SIG-M5 (cell line): ENCODE data around the gene CAPN13.

ENCODE experiments used
- DNase-seq: peaks from one replicate; lab custom pipeline; 2025; lab: John Stamatoyannopoulos, UW

Gene CAPN13

DNA sequence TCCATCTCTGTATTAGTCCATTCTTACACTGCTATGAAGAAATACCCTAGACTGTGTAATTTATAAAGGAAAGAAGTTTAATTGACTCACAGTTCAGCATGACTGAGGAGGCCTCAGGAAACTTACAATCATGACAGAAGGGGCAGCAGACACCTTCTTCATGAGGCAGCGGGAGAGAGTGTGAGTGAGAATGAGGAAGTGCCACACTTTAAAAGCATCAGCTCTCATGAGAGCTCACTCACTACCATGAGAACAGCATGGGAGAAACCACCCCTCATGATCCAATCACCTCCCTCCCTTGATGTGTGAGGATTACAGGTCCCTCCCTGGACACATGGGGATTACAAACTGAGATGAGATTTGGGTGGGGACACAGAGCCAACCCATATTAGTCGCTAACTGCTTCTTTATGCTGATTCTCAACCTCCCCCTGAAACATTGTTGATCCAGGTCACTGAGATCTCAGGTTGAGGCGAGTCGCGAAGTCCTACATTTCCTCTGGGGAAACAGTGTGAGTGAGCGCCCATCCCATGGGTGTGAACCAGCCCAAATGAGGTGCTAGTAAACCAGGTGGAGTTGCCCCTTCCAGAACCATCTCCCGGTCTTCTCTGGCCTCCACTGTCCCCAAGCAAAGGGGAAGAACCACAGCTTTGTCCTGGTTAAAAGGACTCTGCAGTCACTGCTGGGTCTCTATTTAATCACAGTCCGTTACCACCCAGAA is 123.8 kb downstream of the CAPN13 start:
- DNase-seq, result no peak

DNA sequence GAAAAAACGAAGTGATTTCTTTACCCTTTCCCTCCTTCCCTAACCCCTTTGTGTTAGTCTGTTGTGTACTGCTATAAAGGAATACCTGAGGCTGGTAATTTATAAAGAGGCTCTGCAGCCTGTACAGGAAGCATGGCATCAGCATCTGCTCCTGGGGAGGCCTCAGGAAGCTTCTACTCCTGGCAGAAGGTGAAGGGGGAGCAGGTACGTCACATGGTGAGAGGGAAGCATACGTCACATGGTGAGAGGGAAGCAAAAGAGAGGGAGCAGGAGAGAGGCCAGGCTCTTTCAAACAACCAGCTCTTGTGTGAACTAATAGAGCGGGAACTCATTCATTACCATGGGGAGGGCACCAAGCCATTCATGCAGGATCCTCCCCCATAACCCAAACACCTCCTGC is 126.2 kb downstream of the CAPN13 start:
- no peak for DNase-seq

GRCh38 chr2:30680121-30680520 is 127.1 kb downstream of the CAPN13 start:
- DNase-seq, result no peak

GRCh38 chr2:30679426-30680088 is 127.7 kb downstream of the CAPN13 start:
- no peak for DNase-seq

- no peak for DNase-seq
Observed at GRCh38 chr2:30678410-30679137, 128.7 kb downstream of the CAPN13 start.

GRCh38 chr2:30677861-30678385 is 129.3 kb downstream of the CAPN13 start:
- no peak for DNase-seq

DNA sequence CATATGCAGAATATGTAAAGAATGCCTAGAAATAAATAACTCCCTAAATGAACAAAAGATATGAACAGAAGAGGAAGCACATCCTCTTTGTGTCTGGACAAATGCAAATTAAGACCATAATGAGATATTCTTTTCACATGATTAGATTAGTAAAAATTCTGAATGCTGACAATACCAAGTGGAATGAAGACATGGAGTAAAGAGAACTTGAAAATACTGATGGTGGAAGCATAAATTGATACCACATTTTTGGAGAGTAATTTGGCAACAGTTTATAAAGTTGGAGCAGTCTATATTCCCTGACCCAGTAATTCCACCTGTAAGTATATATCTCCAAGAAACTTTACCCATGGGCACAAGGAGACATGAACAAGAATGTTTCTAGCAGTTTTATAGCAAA is 130.0 kb downstream of the CAPN13 start:
- DNase-seq, result no peak

GRCh38 chr2:30675758-30676157 is 131.5 kb downstream of the CAPN13 start:
- DNase-seq, result no peak

GRCh38 chr2:30673127-30673526 is 134.1 kb downstream of the CAPN13 start:
- DNase-seq, result no peak
